NB4 (cell line): ENCODE measurements around the gene CDC20.

ENCODE experiments used
- DNase-seq: peaks from one replicate; pipeline ENCODE4 v3.0.0; 2010; ENCODE audit warnings: low read depth
- H3K4me3 ChIP-seq: one replicate; pipeline ENCODE4 v1.5.1; 2011; ENCODE audit warnings: mild to moderate bottlenecking, low read depth, low read length, moderate library complexity
- MYC ChIP-seq: IDR thresholded peaks from 2 replicates; pipeline ENCODE4 v1.6.1; 2011; ENCODE audit warnings: low read depth, low read length
- POLR2A ChIP-seq: IDR thresholded peaks from 2 replicates; pipeline ENCODE4 v1.6.1; 2011; ENCODE audit warnings: mild to moderate bottlenecking; ENCODE audit not compliant: insufficient read length; ENCODE audit errors: extremely low read depth
- TF ChIP-seq, protein P1 (sequence below): IDR thresholded peaks from one replicate; pipeline ENCODE4 v1.5.1; 2012; ENCODE audit warnings: low read depth, low read length
- TF ChIP-seq, protein P2 (sequence below): IDR thresholded peaks from 2 replicates; pipeline ENCODE4 v1.6.1; 2011; ENCODE audit warnings: low read depth, low read length

CDC20 gene

DNA sequence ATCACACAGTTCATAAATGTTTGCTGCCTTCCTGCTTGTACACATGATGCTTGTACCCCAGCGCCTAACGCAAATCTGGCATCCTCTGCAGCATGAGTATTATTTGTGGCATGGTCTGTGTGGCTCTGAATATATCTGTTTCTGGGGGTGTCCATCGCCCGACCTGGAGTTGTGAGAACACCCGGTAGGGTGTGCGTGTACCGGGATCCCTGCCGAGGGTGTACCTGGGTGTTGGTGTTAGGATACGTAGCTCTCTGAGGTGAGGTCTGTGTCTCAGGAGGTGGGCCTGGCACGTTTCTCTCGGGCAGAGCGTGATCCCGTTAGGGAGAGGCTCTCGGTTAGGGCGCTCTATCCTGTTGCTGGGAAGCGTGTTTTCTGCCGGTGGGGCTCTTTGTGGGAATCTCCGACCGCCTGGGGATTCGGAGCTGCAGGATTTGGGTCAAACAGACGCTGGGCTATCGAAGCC, 10.4 kb upstream of the CDC20 start:
- no peak for DNase-seq
- TF ChIP-seq, protein P1, sequence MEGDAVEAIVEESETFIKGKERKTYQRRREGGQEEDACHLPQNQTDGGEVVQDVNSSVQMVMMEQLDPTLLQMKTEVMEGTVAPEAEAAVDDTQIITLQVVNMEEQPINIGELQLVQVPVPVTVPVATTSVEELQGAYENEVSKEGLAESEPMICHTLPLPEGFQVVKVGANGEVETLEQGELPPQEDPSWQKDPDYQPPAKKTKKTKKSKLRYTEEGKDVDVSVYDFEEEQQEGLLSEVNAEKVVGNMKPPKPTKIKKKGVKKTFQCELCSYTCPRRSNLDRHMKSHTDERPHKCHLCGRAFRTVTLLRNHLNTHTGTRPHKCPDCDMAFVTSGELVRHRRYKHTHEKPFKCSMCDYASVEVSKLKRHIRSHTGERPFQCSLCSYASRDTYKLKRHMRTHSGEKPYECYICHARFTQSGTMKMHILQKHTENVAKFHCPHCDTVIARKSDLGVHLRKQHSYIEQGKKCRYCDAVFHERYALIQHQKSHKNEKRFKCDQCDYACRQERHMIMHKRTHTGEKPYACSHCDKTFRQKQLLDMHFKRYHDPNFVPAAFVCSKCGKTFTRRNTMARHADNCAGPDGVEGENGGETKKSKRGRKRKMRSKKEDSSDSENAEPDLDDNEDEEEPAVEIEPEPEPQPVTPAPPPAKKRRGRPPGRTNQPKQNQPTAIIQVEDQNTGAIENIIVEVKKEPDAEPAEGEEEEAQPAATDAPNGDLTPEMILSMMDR, result no peak
- TF ChIP-seq, protein P2, sequence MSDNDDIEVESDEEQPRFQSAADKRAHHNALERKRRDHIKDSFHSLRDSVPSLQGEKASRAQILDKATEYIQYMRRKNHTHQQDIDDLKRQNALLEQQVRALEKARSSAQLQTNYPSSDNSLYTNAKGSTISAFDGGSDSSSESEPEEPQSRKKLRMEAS, result no peak
- TF ChIP-seq POLR2A (no peak), MYC (no peak)

DNA sequence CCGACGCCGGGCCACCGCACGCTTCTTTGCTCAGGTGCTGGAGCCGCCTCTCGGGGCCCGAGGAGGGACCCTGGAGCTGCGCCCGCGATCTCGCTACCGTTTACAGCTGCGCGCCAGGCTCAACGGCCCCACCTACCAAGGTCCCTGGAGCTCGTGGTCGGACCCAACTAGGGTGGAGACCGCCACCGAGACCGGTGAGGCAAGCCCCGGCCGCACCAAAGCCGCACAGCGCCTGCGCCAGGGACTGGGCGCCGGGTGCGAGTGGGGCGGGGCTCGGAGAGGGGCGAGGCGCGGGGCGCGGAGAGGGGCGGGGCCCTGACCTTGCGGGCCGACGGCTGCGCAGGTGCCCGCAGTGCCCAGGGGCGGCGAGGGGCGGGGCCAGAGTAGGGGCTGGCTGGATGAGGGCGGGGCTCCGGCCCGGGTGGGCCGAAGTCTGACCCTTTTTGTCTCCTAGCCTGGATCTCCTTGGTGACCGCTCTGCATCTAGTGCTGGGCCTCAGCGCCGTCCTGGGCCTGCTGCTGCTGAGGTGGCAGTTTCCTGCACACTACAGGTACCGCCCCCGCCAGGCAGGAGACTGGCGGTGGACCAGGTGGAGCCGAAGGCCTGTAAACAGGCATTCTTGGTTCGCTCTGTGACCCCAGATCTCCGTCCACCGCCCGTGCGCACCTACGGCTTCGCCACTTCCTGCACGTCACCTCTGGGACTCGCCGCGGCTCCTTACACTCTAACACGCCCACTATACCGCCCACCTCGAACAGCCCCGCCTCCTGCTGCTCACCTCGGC, 9.8 kb upstream of the CDC20 start:
- no peak overlapping the region for H3K4me3 ChIP-seq
- TF ChIP-seq, protein P1, result no peak
- TF ChIP-seq, protein P2, result no peak
- TF ChIP-seq MYC, result no peak
- TF ChIP-seq POLR2A, result no peak
- no peak for DNase-seq

More for the DNA sequence above, 10.4 kb upstream of the CDC20 start:
- no peak overlapping the region for H3K4me3 ChIP-seq

DNA sequence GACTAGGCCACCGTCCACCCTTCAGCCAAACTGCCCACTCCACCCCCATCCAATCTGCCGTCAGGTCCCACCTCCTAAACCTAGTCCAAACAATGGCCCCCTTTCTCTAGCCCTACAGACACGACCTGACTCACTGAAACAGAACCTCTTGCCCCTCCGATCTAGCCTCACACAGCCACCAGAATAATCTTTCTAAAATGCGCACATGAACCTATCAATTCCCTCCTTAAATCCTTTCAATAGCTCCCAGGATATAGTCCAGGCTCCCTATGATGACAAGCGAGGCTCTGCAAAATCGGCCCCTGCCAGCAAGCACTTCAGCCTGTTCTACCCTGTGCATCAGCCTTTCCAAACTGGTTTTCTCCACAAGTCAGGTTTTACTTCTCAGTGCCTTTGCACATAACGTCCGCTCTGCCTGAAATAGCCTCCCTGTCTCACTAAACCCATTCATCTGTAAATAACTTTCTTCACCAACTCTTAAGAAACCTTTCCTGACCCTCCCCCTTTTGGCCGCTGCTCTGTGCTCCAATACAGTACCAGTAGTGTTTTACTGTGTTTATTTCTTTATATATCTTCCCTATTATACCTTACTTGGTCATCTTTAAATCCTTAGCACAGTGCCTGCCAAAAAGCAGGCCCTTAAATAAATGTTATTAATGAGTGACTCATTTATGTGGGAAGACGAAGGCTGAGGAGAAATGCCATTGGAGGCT, 9.0 kb upstream of the CDC20 start:
- H3K4me3 ChIP-seq, result no peak overlapping the region
- no peak for DNase-seq
- TF ChIP-seq, protein P1, result no peak
- TF ChIP-seq, protein P2, result no peak
- TF ChIP-seq POLR2A, result no peak
- TF ChIP-seq MYC, result no peak

DNA sequence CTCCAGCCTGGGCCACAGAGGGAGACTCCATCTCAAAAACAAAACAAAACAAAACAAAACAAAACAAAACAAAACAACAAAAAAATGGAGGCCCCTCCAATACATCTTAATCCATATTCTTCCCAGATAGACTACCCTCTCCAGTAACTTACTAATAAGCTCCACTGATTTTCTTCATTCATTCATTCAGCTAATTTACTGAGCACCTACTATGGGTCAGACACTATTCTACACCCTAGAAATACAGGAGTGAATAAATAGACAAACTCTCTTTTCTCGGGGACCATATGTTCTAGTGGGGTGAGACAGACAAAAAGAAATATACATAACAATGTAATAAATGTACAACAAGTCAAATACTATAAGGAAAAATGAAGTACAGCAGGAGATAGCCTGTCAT, 7.8 kb upstream of the CDC20 start:
- no peak overlapping the region for H3K4me3 ChIP-seq
- DNase-seq, result no peak
- TF ChIP-seq POLR2A (no peak), MYC (no peak)
- TF ChIP-seq, protein P2, result no peak
- TF ChIP-seq, protein P1, result no peak

DNA sequence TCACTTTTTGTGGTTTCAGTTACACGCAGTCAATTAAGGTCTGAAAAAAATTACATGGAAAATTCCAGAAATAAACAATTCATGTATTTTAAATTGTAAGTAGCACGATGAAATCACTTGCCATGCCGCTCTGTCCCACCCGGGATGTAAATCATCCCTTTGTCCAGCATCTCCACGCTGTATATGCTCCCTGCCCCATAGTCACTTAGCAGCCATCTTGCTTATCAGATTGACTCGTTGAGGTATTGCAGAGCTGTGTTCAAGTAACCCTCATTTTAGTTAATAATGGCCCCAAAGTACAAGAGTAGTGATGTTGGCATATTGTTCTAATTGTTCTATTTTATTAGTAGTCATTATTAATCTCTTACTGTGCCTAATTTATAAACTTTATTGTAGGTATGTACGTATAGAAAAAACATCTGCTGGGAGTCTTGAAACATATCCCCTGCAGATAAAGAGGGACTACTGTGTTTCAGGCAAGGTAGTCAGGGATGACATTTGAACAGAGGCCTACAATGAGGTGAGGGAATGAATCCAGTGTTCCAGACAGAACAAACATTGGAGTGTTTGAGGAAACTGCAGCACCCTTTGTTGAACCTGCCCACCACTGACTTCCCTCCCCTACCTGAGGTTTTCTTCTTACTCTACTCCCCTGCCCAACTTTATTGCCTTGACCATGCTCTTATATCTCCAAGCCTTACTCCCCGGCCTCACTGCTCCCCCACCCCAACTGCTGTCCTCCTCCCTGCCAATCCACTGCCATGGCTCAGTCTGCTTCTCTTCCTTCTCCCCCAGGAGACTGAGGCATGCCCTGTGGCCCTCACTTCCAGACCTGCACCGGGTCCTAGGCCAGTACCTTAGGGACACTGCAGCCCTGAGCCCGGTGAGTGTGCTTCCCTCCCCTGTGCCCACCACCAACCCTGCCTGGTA, 7.1 kb upstream of the CDC20 start:
- TF ChIP-seq, protein P2, result no peak
- no peak for DNase-seq

More for the DNA sequence above, 7.1 kb upstream of the CDC20 start:
- no peak overlapping the region for H3K4me3 ChIP-seq
